Measurements from ENCODE around the gene EIF4G3. TPM values are rescaled to one million over a fixed set of nuclear protein-coding genes. Genes with fewer than 3 reads are reported as not detected.

Gene EIF4G3
- total RNA-seq, 1 experiment from 2014 or later: 55.4 TPM

GRCh38 chr1:20847611-20848080 is 329.1 kb downstream of the EIF4G3 start:
- Mint-ChIP-seq H3K4me3 (ENCODE audit: unreplicated experiment) (no peak overlapping the region), H3K9me3 (ENCODE audit: unreplicated experiment) (no peaks in the 10 kb centered on the region), H3K27me3 (ENCODE audit: insufficient read depth, unreplicated experiment) (no peaks in the 10 kb centered on the region), H3K27ac (ENCODE audit: unreplicated experiment) (no peak overlapping the region), H3K4me1 (ENCODE audit: low read depth, unreplicated experiment) (no peaks in the 10 kb centered on the region), H3K36me3 (ENCODE audit: insufficient read depth, unreplicated experiment) (peaks cover 37% of the 10 kb centered on the region)
- no TSS peak for BruUV-seq (replicated peaks)
- peaks cover 6% of the 10 kb centered on the region; the same call in 1 of the 2 replicates for H3K4me1 ChIP-seq
- intact Hi-C loops (cut with micrococcal nuclease; ENCODE audit: unreplicated experiment): loop anchor here (5.0 to 10.0 kb wide), 2 partner anchors 50 to 63 kb away; partner anchors contain the start of gene HP1BP3
- CTCF ChIA-PET: no interaction called here
- DNase-seq: no peak
- H3K9me3 ChIP-seq: no peaks in the 10 kb centered on the region
- no peaks in the 10 kb centered on the region for H3K27me3 ChIP-seq (replicated peaks; ENCODE audit: control insufficient read depth, insufficient read depth, low read length)
- 0 out of 2 replicates have a peak, but pooled peaks cover 1% of the 10 kb centered on the region for H3K36me3 ChIP-seq (ENCODE audit: control insufficient read depth, insufficient read depth, low read length)
- POLR2A ChIA-PET: no interaction called here
- no peak overlapping the region for H3K4me3 ChIP-seq (ENCODE audit: low read depth, low read length)
- TF ChIP-seq CTCF (IDR thresholded peaks at IDR 0.05; ENCODE audit: insufficient read depth in 1 of 2, low read depth in 1 of 2, low read length in 1 of 2, severe bottlenecking in 1 of 2, unreplicated experiment in 1 of 2): no peak

- CTCF ChIA-PET: no interaction called here
- Mint-ChIP-seq H3K27me3 (ENCODE audit: insufficient read depth, unreplicated experiment) (no peaks in the 10 kb centered on the region), H3K4me3 (ENCODE audit: unreplicated experiment) (no peak overlapping the region), H3K4me1 (ENCODE audit: low read depth, unreplicated experiment) (no peaks in the 10 kb centered on the region), H3K9me3 (ENCODE audit: unreplicated experiment) (no peaks in the 10 kb centered on the region), H3K36me3 (ENCODE audit: insufficient read depth, unreplicated experiment) (peaks cover 37% of the 10 kb centered on the region), H3K27ac (ENCODE audit: unreplicated experiment) (no peak overlapping the region)
- H3K36me3 ChIP-seq (ENCODE audit: control insufficient read depth, insufficient read depth, low read length): 0 out of 2 replicates have a peak, but pooled peaks cover 1% of the 10 kb centered on the region
- no TSS peak for BruUV-seq (replicated peaks)
- intact Hi-C loops (cut with micrococcal nuclease; ENCODE audit: unreplicated experiment): loop anchor here (5.0 to 10.0 kb wide), 2 partner anchors 51 to 62 kb away; partner anchors contain the start of gene HP1BP3
- no peak overlapping the region for H3K4me3 ChIP-seq (ENCODE audit: low read depth, low read length)
- H3K27me3 ChIP-seq (replicated peaks; ENCODE audit: control insufficient read depth, insufficient read depth, low read length): no peaks in the 10 kb centered on the region
- POLR2A ChIA-PET: interaction anchor here (0.5 kb wide), 1 partner anchor 17 kb away, joined by 3 read pairs; no protein-coding TSS in a partner anchor
- peaks cover 6% of the 10 kb centered on the region; the same call in 1 of the 2 replicates for H3K4me1 ChIP-seq
- no peak for DNase-seq
- no peak for TF ChIP-seq CTCF (IDR thresholded peaks at IDR 0.05; ENCODE audit: insufficient read depth in 1 of 2, low read depth in 1 of 2, low read length in 1 of 2, severe bottlenecking in 1 of 2, unreplicated experiment in 1 of 2)
- no peaks in the 10 kb centered on the region for H3K9me3 ChIP-seq
Measured at GRCh38 chr1:20846461-20847374, 330.0 kb downstream of the EIF4G3 start.

- no peak overlapping the region for H3K27ac Mint-ChIP-seq (ENCODE audit: unreplicated experiment)
- H3K9me3 Mint-ChIP-seq (ENCODE audit: unreplicated experiment): no peaks in the 10 kb centered on the region
- Histone ChIP-seq H3K27me3 (replicated peaks; ENCODE audit: control insufficient read depth, insufficient read depth, low read length) (no peaks in the 10 kb centered on the region), H3K4me3 (ENCODE audit: low read depth, low read length) (no peak overlapping the region), H3K4me1 (no peaks in the 10 kb centered on the region), H3K36me3 (ENCODE audit: control insufficient read depth, insufficient read depth, low read length) (no peaks in the 10 kb centered on the region), H3K9me3 (no peaks in the 10 kb centered on the region)
- CTCF ChIA-PET: no interaction called here
- TF ChIP-seq CTCF (IDR thresholded peaks at IDR 0.05; ENCODE audit: insufficient read depth in 1 of 2, low read depth in 1 of 2, low read length in 1 of 2, severe bottlenecking in 1 of 2, unreplicated experiment in 1 of 2): no peak
- BruUV-seq (replicated peaks): no TSS peak
- H3K27me3 Mint-ChIP-seq (ENCODE audit: insufficient read depth, unreplicated experiment): no peaks in the 10 kb centered on the region
- no peaks in the 10 kb centered on the region for H3K4me1 Mint-ChIP-seq (ENCODE audit: low read depth, unreplicated experiment)
- H3K36me3 Mint-ChIP-seq (ENCODE audit: insufficient read depth, unreplicated experiment): peaks cover 8% of the 10 kb centered on the region
- POLR2A ChIA-PET: no interaction called here
- H3K4me3 Mint-ChIP-seq (ENCODE audit: unreplicated experiment): no peak overlapping the region
- intact Hi-C loops (cut with micrococcal nuclease; ENCODE audit: unreplicated experiment): loop anchor here (10.0 kb wide), 1 partner anchor 56 kb away; the partner anchor contains the start of gene HP1BP3
- DNase-seq: no peak
Measured at GRCh38 chr1:20840731-20841130, 336.0 kb downstream of the EIF4G3 start.
